GM12892 (cell line): ENCODE results near the gene SLC25A20.

Experiments used
- POLR2A ChIP-seq: IDR thresholded peaks from 2 replicates; pipeline ENCODE4 v1.6.1; 2011; ENCODE audit warnings: low read depth, low read length, control low read depth
- POLR2AphosphoS5 ChIP-seq: IDR thresholded peaks from 2 replicates; pipeline ENCODE4 v1.6.1; 2011; ENCODE audit warnings: low read depth, low read length, control low read depth
- TAF1 ChIP-seq: IDR thresholded peaks from 2 replicates; pipeline ENCODE4 v1.6.1; 2011; ENCODE audit warnings: low read depth, mild to moderate bottlenecking, control low read depth, low read length, borderline replicate concordance

- TF ChIP-seq POLR2A, result no peak
- no peak for TF ChIP-seq TAF1
- no peak for TF ChIP-seq POLR2AphosphoS5
These were observed 17.0 kb downstream of the SLC25A20 start for GRCh38 chr3:48881652-48882114.
